Endodermal cell (in vitro differentiated cells): ENCODE results near the gene ADGRL3. TPM values are rescaled to one million over a fixed set of nuclear protein-coding genes. Genes with fewer than 3 reads are reported as not detected.
A peak's percentile ranks its signal among the peaks of the same experiment; 100 is the strongest.

Experiments
- DNase-seq: peaks from one replicate; pipeline ENCODE4 v3.0.0-alpha.2; 2017
- H3K27ac ChIP-seq: 2 replicates; pipeline ENCODE4 v1.5.1; 2013; ENCODE audit warnings: mild to moderate bottlenecking, low read depth, low read length, moderate library complexity
- H3K27me3 ChIP-seq: 2 replicates; pipeline ENCODE4 v1.6.1; 2013; ENCODE audit warnings: mild to moderate bottlenecking, low read length, moderate library complexity; ENCODE audit not compliant: insufficient read depth, control insufficient read depth, poor library complexity, severe bottlenecking
- H3K36me3 ChIP-seq: 2 replicates; pipeline ENCODE4 v1.7.0; 2013; ENCODE audit warnings: mild to moderate bottlenecking, low read length, moderate library complexity; ENCODE audit not compliant: control insufficient read depth, insufficient read depth
- H3K4me1 ChIP-seq: one replicate; pipeline ENCODE4 v1.7.0; 2013; ENCODE audit warnings: low read length; ENCODE audit not compliant: control insufficient read depth, insufficient read depth
- H3K4me3 ChIP-seq: 2 replicates; pipeline ENCODE4 v1.5.1; 2013; ENCODE audit warnings: mild to moderate bottlenecking, low read length, moderate library complexity
- H3K9ac ChIP-seq: 2 replicates; pipeline ENCODE4 v1.6.1; 2013; ENCODE audit warnings: mild to moderate bottlenecking, low read length, moderate library complexity; ENCODE audit not compliant: poor library complexity, severe bottlenecking; ENCODE audit errors: extremely low read depth
- H3K9me3 ChIP-seq: 2 replicates; pipeline ENCODE4 v1.6.1; 2013; ENCODE audit warnings: mild to moderate bottlenecking, low read length, moderate library complexity; ENCODE audit not compliant: control insufficient read depth
- H3K27ac Mint-ChIP-seq: 2 replicates; pipeline ENCODE4 v1.8.0; 2020; ENCODE audit warnings: mixed read lengths
- H3K27me3 Mint-ChIP-seq: 2 replicates; pipeline ENCODE4 v1.8.0; 2021; ENCODE audit warnings: mild to moderate bottlenecking, mixed read lengths; ENCODE audit not compliant: insufficient read depth
- H3K36me3 Mint-ChIP-seq: 2 replicates; pipeline ENCODE4 v1.8.0; 2020; ENCODE audit warnings: low read depth, mixed read lengths
- H3K4me1 Mint-ChIP-seq: 2 replicates; pipeline ENCODE4 v1.8.0; 2020; ENCODE audit warnings: mixed read lengths
- H3K4me3 Mint-ChIP-seq: 2 replicates; pipeline ENCODE4 v1.8.0; 2020; ENCODE audit warnings: mild to moderate bottlenecking, moderate library complexity, mixed read lengths
- H3K9me3 Mint-ChIP-seq: 2 replicates; pipeline ENCODE4 v1.8.0; 2020; ENCODE audit warnings: mild to moderate bottlenecking, mixed read lengths
- CTCF ChIP-seq: fragments of 200-600 bp; sonication (generic); conservative IDR thresholded peaks from 2 replicates; pipeline ENCODE4 v1.5.0; 2021; ENCODE audit warnings: antibody characterized with exemption, mild to moderate bottlenecking
- WGBS, 2 experiments: methylation state at CpG; one replicate each; pipeline versions ENCODE4 v1.1.5 to v1.1.7; 2013; ENCODE audit warnings: missing lambda C conversion rate in 2 of 2, mixed read lengths in 1 of 2; ENCODE audit not compliant: insufficient coverage in 1 of 2, insufficient read length in 1 of 2; 5-methylcytosine and 5-hydroxymethylcytosine counted together
- total RNA-seq, 2 donors: library from RNA; stranded (reverse); fragmentation: NEBNext Ultra II Directional in 1 of 2; extraction: Animal tissue kit (Norgen Biotek cat#: 25700) in 1 of 2; gene quantifications; 2 replicates in 1 of 2; 3 replicates in 1 of 2; pipeline ENCODE4 v1.2.1, GENCODE V29; 2021

The ADGRL3 gene
- total RNA-seq, 2 donors from 2014 or later: 9.9 to 10.3 TPM

- no peaks in the 10 kb centered on the region for H3K27me3 ChIP-seq
- Mint-ChIP-seq H3K27ac (no peak overlapping the region), H3K36me3 (no peaks in the 10 kb centered on the region), H3K4me1 (peaks cover 23% of the 10 kb centered on the region), H3K9me3 (no peaks in the 10 kb centered on the region), H3K4me3 (no peak overlapping the region), H3K27me3 (no peaks in the 10 kb centered on the region)
- H3K36me3 ChIP-seq: no peaks in the 10 kb centered on the region
- no peak overlapping the region for H3K27ac ChIP-seq
- H3K4me1 ChIP-seq: no peaks in the 10 kb centered on the region
- DNase-seq: no peak
- no peak overlapping the region for H3K9ac ChIP-seq
- no peak for TF ChIP-seq CTCF
- H3K4me3 ChIP-seq: no peak overlapping the region
- no peaks in the 10 kb centered on the region for H3K9me3 ChIP-seq
These were observed 734.1 kb downstream of the ADGRL3 start for GRCh38 chr4:61934198-61934597.

- H3K4me1 Mint-ChIP-seq: peaks cover 15% of the 10 kb centered on the region
- 81 to 82% methylated on average over 2 to 5 of the region's 5 CpGs for WGBS, 2 experiments
- H3K27ac Mint-ChIP-seq: no peak overlapping the region
- no peaks in the 10 kb centered on the region for H3K9me3 ChIP-seq
- DNase-seq: peak; percentile 51
- TF ChIP-seq CTCF: no peak
- H3K4me3 Mint-ChIP-seq: no peak overlapping the region
- H3K9ac ChIP-seq: no peak overlapping the region
- H3K9me3 Mint-ChIP-seq: no peaks in the 10 kb centered on the region
- no peaks in the 10 kb centered on the region for H3K4me1 ChIP-seq
- H3K27me3 Mint-ChIP-seq: no peaks in the 10 kb centered on the region
- H3K27me3 ChIP-seq: no peaks in the 10 kb centered on the region
- no peak overlapping the region for H3K4me3 ChIP-seq
- H3K27ac ChIP-seq: no peak overlapping the region
- no peaks in the 10 kb centered on the region for H3K36me3 ChIP-seq
- H3K36me3 Mint-ChIP-seq: no peaks in the 10 kb centered on the region
These were observed 738.2 kb downstream of the ADGRL3 start for GRCh38 chr4:61938250-61938846.

- H3K27ac ChIP-seq: no peak overlapping the region
- Mint-ChIP-seq H3K36me3 (no peaks in the 10 kb centered on the region), H3K4me1 (no peaks in the 10 kb centered on the region), H3K9me3 (no peaks in the 10 kb centered on the region), H3K27ac (no peak overlapping the region), H3K4me3 (no peak overlapping the region), H3K27me3 (peaks cover 4% of the 10 kb centered on the region)
- no peaks in the 10 kb centered on the region for H3K36me3 ChIP-seq
- no peak for DNase-seq
- H3K9ac ChIP-seq: no peak overlapping the region
- 84% methylated on average over 2 of the region's 2 CpGs; no CpG with 5 or more reads in 1 of the 2 experiments for WGBS, 2 experiments
- TF ChIP-seq CTCF: no peak
- no peaks in the 10 kb centered on the region for H3K4me1 ChIP-seq
- no peaks in the 10 kb centered on the region for H3K9me3 ChIP-seq
- H3K4me3 ChIP-seq: no peak overlapping the region
- H3K27me3 ChIP-seq: no peaks in the 10 kb centered on the region
These were observed 750.5 kb downstream of the ADGRL3 start for GRCh38 chr4:61950625-61951024.
